Stimulated activated naive CD4-positive, alpha-beta T cell (primary cell): ENCODE data around the gene DENND4C.
"Not testable (repeated sequence)": the region's sequence is repeated elsewhere in the genome, so short reads cannot be mapped to it uniquely, and the experiment has no call there.

Source experiments
- DNase-seq, 6 experiments: peaks; one replicate each; lab custom pipeline; 2025; lab: John Stamatoyannopoulos, UW

DENND4C gene

DNA sequence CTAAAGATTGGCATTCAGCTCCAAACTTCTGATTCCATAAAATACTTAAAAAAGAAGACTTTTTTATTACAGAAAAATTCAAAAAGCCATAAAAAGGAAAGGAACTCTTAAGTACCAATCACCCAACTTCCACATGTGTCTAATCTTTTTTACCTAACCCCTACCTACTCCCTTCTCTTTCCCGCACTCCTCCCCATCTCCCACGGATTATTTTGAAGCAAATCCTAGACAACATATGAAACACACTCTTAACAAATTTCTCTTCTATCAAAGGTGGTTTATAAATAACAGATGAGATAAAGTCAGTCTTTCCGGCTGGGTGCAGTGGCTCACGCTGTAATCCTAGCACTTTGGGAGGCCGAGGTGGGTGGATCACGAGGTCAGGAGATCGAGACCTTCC lies 5.9 kb upstream of the DENND4C start:
- no peak for DNase-seq

DNA sequence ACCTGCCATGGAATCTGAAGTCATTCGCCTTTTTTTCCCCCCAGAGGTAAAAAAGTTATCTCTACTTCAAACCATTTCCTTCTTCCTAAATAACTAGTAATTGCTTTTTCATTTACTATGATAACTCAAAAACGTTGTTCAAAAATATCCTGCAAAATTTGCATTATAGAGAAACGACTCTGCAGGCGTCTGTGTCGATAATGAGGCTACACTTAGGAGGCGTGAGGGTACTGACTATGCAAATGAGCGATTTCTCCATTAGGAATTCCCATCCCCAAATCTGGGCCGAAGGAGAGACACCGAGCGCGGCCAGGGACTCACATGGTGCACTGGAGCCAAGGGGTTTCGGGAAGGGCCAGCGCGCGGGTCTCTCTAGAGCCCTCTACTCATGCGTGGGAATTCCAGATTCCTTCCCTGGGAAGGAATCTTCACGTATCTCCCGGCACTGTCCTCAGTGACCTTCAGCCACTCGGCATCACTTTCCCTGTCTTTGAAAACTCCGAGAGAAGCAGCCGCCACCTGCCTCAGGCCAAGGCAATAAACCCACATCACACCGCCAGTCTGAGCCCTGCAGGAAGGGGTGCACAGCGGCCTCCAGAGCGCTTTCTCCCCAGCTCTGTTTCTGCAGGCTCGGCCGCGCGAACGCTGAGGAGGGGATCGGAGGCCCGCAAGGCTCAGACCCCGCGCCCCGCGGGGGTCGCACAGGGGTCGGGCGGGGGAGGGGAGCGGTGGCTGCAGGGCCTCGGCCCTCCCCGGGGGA lies 718 bp upstream of the DENND4C start:
- DNase-seq = peak in 4 of 6 experiments; percentile 52 to 80 (median 76)

DNA sequence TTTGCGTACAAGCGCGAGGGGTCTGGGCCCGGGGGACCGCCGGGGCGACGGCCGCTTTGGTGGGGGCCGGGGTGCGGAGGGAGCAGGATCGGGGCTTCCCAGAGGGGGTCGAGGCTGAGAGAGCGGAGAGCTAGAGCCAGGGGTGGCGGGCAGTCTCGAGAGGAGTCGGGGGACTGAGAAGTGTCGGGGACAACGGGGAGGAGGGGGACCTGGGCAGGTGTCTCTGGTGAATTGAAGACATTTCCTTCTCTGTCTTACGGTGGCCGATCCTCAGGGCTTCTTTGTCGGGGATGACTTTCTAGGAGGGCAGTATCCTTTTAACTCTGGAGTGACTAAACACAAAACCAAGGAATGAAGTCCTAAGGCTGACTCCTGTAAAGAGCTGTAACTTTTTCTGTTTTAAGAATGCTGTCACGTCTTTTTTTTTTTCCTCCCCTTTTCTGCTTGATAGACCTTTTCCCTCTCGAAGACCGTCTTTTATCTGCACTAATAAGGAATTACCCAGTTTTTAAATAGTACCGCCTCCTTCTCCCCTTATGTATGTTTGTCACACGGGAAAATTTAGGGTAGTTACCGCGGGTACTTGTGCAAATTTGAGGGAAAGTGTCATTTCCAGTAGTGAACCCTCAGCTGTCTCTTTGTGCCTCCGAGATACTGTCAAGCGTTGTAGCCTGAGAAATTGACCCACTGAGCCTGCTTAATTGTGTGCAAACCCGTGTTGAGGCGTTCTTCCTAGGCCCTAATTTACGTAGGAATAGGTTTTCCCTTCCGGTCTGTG lies 822 bp downstream of the DENND4C start:
- peak in 3 of 6 experiments; percentile 35 to 67 (median 51) for DNase-seq

DNA sequence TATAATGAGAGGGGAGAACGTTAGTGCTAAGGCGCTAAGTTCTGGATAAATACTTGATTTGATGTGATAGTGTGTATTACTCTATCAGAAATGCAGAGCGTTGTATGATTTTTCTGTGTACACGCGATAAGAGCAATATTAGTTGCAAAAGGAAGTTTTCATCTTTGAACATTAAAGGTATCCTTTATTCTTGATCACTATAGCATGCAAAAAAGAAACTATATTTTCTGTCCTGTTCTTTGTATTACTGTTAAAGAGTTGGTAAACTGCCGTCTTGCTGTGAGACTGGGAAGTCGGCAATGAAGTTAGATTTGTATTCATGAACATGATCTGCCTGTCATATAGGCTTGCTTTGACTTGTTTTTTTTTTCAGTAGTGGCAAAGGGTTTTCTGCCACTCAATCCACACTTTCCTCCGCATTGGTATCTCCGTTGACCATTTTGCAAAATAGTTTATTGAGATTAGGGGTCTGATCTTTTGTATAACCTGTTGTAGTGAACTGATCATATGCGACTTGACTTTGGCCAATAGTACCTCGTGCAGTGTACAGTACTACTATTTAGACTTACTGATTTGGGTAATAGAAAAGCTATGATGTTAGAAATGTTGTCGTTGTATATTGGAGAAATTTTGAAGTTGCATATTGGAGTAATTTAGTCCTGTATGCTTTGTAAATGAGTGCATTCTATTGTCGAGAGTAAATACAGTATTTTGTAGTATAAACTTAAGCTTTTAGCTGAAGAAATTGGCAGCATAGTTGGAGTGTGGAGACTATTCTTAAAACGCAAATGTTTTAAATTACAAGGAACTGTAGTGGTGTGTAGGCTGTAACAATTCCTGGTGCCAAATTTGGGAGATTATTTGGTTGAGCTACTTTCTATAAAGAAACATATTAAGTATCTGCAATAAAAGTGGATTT lies 1.7 kb downstream of the DENND4C start:
- no peak for DNase-seq

DNA sequence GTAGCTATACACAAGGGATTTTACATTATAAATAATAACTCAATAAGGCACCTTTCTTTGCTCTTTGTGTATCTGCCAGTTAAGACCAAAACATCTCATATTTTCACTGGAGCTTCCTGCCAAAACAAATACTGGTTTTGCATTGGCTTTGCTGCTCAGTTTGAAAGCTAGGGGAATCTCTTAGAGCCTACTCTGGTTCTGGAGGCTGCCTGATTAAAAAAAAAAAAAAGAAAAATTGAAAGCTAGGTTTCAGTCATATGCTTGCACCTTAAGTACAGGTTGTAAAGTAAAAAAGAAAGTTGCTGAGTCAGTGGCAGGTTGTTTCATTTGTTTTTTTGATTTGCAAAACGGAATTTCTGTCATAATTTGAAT lies 2.3 kb downstream of the DENND4C start:
- no peak for DNase-seq

DNA sequence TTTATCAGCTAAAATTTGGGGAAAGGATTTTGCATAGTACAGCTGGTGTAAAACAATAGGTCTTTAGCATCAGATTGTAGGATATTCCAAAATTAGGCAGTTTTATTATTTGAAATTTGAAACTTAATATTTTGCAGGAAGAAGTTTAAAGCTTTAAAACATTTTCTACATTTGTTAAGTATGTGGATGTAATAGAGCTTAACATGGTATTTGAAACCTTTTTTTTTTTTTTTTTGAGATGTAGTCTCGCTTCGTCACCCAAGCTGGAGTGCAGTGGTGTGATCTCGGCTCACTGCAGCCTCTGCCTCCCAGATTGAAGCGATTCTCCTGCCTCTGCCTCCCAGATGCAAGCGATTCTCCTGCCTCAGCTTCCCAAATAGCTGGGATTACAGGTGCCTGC lies 2.9 kb downstream of the DENND4C start:
- DNase-seq = no peak

DNA sequence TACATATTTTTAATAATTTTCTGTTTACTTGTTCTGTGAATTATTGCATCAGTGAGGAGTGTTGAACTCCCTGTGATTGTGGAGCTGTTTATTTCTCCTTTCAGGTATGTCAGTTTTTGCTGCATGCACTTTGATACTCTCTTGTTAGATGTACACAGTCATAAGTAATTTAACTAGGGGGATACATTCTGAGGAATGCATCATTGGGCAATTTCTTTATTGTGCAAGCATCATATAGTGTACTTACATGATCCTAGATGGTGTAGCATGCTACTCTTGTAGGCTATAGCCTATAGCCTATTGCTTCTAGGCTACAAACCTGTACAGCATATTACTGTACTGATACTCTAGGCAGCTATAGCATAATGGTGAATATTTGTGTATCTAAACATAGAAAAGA lies 9.5 kb downstream of the DENND4C start:
- no peak for DNase-seq

DNA sequence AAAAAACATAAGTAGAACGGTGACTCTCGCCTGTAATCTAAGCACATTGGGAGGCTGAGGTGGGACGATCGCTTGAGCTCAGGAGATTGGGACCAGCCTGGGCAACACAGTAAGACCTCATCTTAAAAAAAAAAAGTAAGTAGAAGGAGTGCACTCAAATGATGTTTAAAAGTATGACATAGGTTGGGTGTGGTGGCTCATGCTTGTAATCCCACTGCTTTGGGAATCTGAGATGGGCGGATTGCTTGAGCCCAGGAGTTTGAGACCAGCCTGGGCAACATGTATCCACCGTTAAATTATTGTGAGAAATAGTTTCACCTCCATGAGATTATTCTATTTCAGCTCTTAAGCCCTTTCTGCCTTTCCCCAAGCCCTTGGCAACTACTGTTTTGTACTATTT lies 11.2 kb downstream of the DENND4C start:
- DNase-seq = no peak

DNA sequence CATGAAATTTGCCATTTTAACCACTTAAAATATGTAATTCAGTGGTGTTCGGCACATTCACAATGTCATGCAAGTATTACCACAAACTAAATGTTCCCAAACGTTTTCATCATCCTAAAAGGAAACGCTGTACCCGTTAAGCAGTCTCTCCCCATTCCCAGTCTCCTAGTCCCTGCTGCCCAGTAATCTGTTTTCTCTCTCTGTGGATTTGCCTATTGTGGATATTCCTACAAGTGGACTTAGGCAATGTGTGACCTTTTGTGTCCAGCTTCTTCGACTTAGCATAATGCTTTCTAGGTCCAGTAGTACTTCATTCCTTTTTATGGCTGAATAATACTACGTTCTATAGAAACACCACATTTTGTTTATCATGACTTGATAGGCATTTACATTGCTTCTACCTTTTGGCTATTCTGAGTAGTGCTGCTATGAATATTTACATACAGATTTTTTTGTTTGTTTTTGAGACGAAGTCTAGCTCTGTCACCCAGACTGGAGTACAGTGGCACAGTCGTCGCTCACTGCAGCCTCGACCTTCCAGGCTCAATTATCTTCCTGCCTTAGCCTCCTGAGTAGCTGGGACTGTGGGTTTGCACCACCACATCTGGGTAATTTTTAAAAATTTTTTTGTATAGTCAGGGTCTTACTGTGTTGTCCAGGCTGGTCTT lies 13.0 kb downstream of the DENND4C start:
- DNase-seq = no peak

DNA sequence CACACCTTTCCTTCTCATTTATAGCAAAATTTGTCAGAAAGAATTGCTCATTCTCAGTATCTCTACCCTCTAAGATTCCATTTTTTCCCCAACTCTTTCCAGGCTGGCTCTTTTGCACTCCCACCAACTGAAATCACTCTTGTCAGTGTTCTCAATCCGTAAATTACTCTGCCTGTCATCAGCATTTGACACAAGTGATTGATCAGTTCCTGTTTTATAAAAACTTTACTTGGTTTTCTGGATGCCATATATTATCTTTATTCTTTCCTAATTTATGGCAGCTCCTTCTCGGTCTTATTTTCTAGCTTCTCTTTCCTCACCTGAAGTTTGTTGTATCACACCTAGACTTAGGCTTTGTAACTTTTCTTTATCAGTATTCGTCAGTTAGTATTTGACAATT lies 16.4 kb downstream of the DENND4C start:
- no peak for DNase-seq

DNA sequence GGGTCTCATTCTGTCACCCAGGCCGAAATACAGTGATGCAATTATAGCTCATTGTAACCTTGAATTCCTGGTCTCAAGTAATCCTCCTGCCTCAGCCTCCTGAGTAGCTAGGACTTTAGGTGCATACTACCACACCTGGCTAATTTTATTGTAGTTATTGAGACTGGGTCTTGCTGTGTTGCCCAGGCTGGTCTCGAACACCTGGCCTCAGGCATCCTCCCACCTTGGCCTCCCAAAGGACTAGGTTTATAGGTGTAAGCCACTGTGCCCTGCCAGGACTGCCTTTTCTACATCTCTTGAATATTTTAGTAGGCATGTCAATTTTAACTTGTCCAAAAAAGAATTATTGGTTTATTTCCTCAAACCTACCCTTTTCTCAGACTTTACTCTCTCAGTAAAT lies 16.9 kb downstream of the DENND4C start:
- no peak for DNase-seq

DNA sequence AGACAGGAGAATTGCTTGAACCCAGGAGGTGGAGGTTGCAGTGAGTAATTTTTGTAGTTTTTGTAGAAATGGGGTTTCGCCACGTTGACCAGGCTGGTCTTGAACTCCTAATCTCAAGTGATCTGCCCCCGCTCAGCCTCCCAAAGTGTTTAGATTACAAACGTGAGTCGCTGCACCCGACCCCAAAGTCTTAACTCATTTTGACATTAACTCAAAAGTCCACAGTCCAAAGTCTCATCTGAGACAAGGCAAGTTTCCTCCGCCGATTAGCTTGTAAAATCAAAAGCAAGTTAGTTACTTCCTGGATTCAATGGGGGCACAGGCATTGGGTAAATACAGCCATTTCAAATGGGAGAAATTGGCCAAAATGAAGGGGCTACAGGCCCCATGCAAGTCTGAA lies 19.9 kb downstream of the DENND4C start:
- not testable (repeated sequence) for DNase-seq

DNA sequence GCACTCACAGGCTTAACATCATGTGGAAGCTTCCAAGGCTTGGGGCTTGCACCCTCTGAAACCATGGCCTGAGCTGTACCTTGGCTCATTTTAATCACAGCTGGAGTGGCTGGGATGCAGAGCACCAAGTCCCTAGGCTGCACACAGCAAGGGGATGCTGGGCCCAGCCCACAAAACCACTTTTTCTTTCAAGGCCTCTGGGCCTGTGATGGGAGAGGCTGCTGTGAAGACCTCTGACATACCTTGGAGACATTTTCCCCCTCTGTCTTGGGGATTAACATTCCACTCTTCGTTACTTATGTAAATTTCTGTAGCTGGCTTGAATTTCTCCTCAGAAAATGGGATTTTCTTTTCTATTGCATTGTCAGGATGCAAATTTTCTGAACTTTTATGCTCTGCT lies 20.7 kb downstream of the DENND4C start:
- not testable (repeated sequence) for DNase-seq

DNA sequence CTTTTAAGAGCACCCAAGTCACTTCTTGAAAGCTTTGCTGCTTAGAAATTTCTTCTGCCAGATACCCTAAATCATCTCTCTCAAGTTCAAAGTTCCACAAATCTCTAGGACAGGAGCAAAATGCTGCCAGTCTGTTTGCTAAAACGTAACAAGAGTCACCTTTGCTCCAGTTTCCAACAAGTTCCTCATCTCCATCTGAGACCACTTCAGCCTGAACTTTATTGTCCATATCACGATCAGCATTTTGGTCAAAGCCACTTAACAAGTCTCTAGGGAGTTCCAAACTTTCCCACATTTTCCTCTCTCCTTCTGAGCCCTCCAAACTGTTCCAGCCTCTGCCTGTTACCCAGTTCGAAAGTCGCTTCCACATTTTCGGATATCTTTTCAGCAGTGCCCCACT lies 21.1 kb downstream of the DENND4C start:
- DNase-seq = not testable (repeated sequence)

DNA sequence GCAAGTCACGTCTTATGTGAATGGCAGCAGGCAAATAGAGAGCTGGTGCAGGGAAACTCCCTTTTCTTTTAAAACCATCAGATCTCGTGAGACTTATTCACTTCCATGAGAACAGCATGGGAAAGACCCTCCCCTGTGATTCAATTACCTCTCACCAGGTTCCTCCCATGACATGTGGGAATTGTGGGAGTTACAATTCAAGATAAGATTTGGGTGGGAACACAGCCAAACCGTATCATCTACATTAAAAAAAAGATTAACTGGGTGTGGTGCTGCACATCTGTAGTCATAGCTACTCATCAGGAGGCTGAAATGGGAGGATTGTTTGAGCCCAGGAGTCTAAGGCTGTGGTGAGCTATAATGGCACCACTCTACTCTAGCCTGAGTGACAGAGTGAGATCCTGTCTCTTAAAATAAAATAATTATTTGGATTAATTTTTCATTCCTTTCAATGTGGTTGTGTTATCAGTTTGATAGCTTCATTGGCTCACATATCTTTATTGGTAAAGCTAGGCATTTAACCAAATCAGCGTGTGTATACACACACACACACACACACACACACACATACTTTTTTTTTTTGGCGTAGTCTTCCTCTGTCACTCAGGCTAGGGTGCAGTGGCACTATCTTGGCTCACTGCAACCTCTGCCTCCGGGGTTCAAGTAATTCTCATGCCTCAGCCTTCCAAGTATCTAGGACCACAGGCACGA lies 21.8 kb downstream of the DENND4C start:
- DNase-seq = no peak

DNA sequence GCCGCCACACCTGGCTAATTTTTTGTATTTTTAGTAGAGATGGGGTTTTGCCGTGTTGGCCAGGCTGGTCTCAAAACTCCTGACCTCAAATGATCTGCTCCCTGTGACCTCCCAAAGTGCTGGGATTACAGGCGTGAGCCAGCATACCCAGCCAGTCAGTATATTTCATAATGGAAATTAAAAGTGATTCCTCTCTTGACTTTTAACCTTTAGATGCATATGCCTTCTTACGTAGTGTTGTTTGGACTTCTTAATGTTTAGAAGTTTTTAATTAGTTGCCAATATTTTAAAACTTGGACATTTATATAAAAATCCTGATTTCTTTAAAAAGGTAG lies 22.4 kb downstream of the DENND4C start:
- DNase-seq = no peak

DNA sequence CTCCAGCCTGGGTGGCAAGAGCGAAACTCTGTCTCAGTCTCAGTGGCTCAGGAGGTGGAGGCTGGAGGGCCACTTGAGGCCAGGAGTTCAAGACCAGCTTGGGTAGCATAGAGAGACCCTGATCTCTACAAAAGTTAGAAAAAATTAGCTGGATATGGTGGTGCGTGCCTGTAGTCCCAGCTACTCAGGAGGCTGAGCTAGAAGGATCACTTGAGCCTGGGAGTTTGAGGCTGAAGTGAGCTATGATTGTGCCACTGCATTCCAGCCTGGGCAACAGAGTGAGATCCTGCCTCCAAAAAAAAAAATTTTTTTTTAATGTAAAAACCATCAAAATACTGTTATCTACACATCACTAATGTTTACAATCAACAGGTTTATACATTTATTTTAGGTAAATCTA lies 24.6 kb downstream of the DENND4C start:
- no peak for DNase-seq

DNA sequence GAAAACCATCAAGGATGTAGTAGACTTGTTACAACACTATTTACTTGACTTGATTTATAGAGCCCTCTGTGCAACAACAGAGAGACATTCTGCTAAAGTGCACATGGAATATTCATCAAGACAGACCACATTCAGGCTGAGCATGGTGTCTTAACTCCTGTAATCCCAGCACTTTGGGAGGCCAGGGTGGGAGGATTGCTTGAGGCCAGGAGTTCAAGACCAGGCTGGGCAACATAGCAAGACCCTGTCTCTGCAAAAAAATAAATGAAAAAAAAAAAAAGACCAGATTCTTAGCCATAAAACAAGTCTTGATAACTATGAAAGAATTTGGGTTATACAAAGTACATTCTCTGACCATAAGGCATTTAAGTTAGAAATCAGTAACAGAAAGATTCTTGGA lies 25.3 kb downstream of the DENND4C start:
- DNase-seq = no peak

DNA sequence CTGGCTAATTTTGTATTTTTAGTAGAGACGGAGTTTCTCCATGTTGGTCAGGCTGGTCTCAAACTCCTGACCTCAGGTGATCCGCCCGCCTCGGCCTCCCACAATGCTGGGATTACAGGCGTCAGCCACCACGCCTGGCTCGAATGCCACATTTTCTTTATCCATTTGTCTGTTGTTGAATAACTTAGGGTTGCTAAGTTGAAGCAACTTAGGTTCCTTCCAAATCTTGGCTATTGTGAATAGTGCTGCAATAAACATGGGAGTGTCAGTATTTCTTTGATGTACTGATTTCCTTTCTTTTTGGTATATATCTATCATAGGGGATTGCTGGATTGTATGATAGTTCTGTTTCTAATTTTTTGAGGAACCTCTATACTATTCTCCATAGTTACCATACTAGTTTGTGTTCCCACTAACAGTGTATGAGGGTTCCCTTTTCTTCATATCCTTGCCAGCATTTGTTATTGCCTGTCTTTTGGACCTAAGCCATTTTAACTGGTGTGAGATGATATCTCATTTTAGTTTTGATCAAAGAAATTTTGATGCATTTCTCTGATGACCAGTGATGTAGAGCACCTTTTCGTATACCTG lies 29.3 kb downstream of the DENND4C start:
- DNase-seq = not testable (repeated sequence)

DNA sequence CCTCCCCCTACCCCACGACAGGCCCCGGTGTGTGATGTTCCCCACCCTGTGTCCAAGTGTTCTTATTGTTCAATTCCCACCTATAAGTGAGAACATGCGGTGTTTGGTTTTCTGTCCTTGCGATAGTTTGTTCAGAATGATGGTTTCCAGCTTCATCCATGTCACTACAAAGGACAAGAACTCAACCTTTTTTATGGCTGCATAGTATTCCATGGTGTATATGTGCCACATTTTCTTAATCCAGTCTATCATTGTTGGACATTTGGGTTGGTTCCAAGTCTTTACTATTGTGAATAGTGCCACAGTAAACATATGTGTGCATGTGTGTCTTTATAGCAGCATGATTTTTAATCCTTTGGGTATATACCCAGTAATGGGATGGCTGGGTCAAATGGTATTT lies 35.1 kb downstream of the DENND4C start:
- DNase-seq = not testable (repeated sequence)

DNA sequence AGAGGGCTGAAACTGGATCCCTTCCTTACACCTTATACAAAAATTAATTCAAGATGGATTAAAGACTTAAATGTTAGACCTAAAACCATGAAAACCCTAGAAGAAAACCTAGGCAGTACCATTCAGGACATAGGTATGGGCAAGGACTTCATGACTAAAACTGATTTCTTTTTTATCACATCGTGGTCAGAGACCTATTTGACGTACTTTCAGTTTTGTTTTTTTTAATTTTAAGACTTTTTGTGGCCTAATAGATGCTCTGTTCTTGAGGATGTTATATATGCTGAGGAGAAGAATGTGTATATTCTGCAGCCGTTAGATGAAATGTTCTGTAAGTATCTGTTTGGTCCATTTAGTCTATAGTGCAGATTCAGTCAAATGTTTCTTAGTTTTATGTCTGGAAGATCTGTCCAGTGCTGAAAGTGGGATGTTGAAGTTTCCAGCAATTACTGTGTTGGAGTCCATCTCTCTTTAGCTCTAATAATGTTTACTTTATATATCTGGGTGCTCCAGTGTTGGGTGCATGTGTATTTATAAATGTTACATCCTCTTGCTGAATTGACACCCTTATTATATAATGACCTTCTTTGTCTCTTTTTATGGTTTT lies 36.4 kb downstream of the DENND4C start:
- not testable (repeated sequence) for DNase-seq
